Activated CD4-positive, alpha-beta T cell treated with anti-CD3 and anti-CD28 coated beads, Interleukin-10, Interleukin-2, amounts not matched to agents 100 ng/mL and 50 ng/mL, durations not matched to agents 16 hours and 8 hours (primary cell): ENCODE results near the gene B3GNT9.

Source experiments
- DNase-seq: peaks from one replicate; pipeline ENCODE4 v3.0.0-alpha.2; 2020

The B3GNT9 gene

DNA sequence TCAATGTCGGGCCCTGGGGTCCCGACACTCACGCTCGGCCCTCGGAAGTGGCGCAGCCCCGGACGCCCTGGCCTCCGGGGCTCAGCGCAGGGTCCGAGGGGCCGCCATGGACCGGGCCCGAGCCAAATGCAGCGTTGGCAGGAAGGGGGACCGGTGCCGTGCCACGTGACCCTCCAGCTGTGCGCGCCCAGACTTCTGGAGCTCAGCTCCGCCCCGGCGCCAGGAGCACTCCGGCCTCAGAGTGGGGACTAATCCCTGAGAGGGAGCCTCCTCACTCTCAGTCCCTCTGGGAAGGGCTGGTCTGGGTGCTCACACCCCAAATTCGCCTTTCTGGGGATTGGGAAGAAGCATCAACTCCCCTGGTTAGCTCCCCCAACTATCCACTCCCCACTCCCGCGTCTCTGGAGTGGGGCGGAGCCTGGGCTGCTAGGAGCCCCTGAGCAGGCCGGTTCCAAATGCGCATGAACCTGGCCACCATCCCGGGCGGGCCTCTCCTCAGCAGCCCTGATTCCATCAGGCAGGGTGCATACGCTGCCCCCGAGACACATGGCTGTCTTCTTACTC lies at the start of gene B3GNT9:
Gene B3GNT9, minus strand, starts transcription at position 166 of the 564 bp plus-strand sequence. CDS start 513 bp downstream, outside the sequence.
- DNase-seq, result peak; percentile 51

- no peak for DNase-seq
Observed at GRCh38 chr16:67200491-67200890, 49.7 kb upstream of the B3GNT9 start.

DNA sequence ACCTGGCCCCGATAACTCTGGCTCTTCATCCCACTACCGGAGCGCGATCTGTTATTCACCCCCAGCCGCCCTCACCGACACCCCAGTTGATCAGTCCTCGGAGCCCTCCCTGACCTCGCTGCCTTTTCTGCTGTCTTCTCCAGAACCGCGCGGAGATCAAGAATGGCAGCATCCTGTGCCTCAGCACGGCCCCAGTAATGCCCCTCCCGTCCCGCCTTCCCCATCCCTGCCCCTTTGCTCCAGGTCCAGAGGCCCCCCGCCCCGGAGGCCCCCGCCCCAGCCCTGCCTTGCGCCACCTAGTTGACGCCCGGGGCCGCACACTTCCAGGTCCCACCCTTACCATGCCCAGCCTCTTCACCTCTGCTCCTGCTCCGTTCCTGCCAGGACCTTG lies 49.0 kb upstream of the B3GNT9 start:
- DNase-seq, result no peak

- DNase-seq, result no peak
Observed at GRCh38 chr16:67199011-67199807, 48.4 kb upstream of the B3GNT9 start, which contains the start of gene ELMO3. Gene ELMO3 (plus strand): TSS chr16:67199131. CDS start chr16:67199327, 196 bp downstream.

DNA sequence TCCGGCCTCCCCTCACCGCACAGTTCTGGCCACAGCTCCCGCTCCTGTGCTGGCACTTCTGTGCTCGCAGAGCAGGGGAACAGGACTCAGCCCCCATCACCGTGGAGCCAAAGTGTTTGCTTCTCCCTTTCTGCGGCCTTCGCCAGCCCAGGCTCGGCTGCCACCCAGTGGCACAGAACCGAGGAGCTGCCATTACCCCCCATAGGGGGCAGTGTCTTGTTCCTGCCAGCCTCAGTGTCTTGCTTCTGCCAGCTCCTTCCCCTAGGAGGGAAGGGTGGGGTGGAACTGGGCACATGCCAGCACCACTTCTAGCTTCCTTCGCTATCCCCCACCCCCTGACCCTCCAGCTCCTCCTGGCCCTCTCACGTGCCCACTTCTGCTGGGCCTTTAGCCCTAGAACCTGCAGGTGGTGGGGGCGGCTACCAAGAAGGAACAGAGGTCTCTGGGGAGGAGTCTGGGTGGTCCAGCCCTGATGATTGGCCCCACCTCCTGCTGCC lies 47.5 kb upstream of the B3GNT9 start:
- peak; percentile 40 for DNase-seq

DNA sequence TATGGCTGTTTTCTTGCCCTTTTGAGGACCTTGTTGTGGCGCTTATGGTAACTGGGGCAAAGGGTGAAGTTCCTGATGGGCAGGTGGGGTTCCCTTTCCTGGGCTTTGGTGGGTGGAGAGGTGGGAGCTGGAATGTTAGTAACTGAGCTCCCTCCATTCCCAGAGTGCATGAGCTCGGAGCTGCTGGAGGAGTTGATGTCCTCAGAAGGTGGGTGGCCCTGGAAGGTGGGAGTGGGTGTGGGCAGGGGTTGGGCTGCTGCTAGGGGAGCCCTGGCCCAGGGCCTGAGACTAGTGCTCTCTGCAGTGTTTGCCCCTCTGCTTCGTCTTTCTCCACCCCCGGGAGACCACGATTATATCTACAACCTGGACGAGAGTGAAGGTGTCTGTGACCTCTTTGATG lies 46.9 kb upstream of the B3GNT9 start:
- no peak for DNase-seq

- DNase-seq, result no peak
Observed at GRCh38 chr16:67196881-67197280, 46.1 kb upstream of the B3GNT9 start.

- no peak for DNase-seq
Observed at GRCh38 chr16:67195676-67196075, 44.9 kb upstream of the B3GNT9 start.

- no peak for DNase-seq
Observed at GRCh38 chr16:67194260-67194659, 43.5 kb upstream of the B3GNT9 start.

DNA sequence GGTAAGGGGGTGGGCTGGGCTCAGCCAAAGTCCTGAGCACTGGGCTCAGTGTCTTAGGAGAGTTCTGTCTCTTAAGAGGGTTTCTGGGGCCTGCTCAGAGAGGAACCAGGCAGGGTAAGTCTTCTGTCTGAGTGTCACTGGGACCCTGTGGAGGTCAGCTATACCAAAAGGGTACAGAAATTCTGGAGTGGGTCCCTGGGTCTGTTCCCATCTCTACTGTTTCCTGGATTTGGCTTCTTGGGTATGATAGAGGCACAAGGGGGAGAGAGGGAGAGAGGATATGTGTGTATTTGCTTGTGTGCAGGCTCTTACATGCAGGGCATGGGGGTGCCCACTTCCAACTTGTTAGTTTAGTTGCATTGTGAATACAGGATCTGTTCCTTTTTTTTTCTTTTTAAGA lies 42.7 kb upstream of the B3GNT9 start:
- no peak for DNase-seq

DNA sequence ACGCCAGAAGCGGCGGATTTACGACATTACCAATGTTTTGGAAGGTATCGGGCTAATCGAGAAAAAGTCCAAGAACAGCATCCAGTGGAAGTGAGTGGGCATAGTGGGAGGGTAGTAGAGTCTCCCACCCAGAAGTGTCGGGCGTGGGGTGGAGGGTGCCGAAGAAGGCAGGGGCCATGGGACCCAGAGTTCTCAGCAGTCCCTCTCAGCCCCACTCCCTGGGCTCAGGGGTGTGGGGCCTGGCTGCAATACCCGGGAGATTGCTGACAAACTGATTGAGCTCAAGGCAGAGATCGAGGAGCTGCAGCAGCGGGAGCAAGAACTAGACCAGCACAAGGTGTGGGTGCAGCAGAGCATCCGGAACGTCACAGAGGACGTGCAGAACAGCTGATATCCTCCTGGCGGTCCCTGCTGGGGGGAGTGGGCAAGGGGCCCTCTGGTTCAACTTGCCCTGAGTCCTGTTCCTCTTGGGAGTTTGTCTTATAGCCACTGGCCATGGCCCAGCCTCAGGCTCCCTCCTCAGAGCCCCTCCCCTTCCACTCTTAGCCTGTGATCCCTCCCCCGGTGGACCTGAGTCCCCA lies 42.1 kb upstream of the B3GNT9 start:
- no peak for DNase-seq

DNA sequence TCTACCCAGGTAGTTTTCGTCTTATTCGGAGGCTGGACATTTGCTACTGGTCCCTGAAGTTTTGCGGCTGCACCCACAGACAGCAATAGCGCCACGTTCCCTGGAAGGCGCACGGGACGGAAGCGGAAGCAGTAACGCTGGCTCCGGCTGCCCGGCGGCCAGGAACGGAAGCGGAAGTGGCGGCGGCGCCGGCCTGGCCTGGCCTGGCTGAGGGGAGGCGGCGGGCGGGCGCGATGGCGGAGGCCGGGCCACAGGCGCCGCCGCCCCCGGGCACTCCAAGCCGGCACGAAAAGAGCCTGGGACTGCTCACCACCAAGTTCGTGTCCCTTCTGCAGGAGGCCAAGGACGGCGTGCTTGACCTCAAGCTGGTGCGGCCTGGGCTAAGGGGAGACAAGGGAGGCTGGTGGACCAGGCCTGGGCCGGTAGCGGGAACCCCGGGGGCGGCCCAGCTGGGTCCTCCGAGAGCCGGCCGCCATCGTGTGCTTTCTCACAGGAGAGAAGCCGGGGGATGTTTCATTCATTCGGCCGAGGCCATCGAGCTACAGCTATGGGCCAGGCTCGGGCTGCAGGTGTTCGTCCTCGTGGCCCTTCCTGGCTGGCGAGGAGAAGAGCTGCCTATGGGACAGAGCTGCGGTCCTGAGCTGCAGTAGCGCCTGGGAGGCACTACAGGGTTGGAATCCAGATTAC lies 41.3 kb upstream of the B3GNT9 start, which contains the start of gene E2F4:
Gene E2F4, plus strand, starts transcription at position 161 of the 687 bp plus-strand sequence. Its CDS starts 73 bp downstream, at position 234.
- DNase-seq, result peak; percentile 95

- no peak for DNase-seq
Observed at GRCh38 chr16:67191411-67191994, 40.7 kb upstream of the B3GNT9 start.

DNA sequence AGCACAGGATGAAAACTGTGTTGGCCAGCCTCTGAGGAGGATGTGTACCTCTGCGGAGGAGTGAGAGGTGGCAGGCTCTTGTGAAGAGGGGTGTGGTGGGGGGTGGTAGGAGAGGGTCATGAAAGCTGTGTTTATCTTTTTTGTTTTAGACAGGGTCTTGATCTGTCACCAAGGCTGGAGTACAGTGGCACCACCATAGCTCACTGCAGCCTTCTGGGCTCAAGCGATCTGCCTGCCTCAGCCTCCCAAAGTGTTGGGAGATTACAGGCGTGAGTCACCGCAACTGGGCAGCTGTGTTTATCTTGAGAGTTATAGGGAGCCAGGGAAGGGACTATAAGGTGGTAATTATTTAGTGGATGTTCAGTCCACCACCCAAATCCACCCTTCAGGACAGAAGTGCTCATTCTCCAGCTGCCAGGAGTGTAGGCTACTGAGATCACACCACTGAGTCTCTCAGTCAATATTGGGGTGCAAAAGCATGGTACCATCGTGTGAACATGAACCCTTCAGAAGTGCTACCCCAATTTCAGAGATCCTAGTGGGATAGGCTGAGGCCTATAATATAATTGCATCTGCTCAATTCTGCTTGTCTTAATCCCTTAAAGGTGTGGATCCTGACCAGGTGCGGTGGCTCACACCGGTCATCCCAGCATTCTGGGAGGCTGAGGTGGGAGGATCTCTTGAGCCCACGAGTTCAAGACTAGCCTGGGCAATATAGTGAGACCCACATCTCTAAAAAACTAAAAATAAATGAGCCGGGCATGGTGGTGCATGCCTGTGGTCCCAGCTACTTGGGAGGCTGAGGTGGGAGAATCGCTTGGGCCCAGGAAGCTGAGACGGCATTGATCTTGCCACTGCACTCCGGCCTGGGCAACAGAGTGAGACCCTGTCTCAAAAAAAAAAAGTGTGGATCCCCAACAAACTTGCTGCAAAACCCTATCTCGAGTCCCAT lies 39.9 kb upstream of the B3GNT9 start:
- no peak for DNase-seq

DNA sequence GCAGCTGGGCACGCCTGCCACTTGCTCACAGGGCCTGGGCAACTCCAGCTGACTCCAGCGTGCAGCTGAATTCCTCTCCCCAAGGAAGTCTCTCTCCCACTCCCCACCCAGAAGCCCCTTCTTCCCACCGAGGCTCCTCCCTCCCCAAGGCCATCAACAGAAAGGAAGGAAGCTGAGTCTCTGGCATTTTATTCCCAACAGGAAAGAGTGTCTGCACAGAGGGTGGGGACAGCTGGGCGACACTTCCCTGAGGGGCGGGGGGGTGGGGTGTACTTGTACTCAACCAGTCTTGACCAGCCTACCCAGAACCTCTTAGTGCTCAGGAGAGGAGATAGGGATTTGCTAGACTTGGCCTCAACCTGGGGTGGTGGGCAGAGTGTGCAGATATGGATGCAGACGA lies 39.2 kb upstream of the B3GNT9 start, which contains the start of gene EXOC3L1:
Gene EXOC3L1, minus strand, starts transcription at position 96 of the 400 bp plus-strand sequence. CDS start 460 bp downstream, outside the sequence.
- no peak for DNase-seq

DNA sequence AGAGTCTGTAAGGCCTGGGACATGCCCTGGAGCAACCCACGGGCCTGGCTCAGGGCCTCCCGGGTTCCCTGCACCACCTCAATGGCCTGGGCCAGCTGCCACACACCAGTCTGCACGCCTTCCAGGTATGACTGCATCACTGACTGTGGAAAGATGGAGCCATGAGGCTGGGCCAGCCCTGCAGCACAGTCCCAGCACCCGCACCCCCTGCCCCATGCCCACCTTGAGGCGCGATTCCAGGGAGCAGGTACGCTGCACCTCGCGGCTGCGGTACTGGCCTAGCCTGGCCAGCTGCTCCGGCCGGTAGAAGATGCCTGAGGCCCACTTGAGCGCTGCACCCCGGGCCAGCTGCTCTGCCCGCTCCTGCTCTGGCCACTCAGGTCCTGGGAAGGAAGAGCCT lies 38.0 kb upstream of the B3GNT9 start:
- no peak for DNase-seq

DNA sequence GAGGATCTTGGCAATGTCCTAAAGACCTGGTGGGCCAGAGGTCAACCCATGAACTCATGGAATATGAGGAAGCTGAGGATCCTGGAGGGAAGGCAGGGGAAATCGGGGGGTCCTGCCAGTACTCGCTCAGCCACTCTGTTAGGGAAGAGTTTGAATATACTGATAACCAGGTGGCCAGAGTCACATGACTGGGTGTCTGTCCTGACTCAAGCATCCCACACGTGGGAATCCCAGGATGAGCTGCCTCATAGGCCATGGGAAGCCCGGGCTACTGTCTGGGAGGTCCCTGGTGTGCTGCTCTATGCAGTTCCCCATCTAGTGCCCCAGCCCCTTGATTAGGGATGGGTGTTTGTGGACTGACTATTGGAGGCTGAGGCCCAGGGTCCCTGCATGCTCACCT lies 37.5 kb upstream of the B3GNT9 start:
- no peak for DNase-seq

DNA sequence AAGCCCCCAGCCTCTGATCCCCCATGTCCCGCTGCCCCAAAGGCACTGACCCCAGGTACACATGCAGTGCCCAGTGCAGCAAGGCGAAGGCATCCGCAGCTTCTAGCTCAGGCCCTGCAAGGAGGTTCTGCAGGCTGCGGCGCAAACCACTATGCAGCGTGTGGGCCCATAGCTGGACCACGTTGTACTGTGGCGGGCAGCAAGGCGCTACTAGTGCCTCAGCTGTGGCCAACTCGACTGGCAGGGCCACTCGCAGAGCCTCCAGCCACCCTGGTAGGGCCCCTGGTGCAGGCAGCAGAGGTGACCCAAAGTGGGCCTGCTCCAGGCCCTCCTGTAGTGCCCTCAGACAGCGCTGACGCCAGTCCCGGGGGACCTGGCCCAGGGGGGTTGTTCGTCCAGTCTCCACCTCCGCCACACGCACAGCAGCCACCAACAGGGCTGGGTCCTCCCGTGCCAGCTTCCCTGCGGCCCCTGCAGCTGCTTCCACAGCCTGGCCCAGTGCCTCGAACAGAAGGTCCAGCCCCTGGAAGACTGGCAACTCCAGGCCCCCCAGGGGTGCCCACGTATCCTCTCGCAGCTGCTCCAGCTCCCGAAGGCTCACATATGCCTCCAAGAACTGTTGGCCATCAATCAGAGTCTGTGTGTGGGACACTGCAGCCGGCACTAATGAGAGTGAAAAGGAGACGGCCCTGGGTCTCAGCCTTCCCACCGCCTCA lies 36.5 kb upstream of the B3GNT9 start:
- no peak for DNase-seq

- no peak for DNase-seq
Observed at GRCh38 chr16:67186550-67186950, 35.8 kb upstream of the B3GNT9 start.

- no peak for DNase-seq
Observed at GRCh38 chr16:67185651-67186134, 34.9 kb upstream of the B3GNT9 start.
